MG63 (cell line): ENCODE results near the gene DEK. TPM values are rescaled to one million over a fixed set of nuclear protein-coding genes. Genes with fewer than 3 reads are reported as not detected.

Experiments used
- DNase-seq: peaks from one replicate; pipeline ENCODE4 v3.0.0-alpha.2; 2020
- H3K27me3 ChIP-seq: fragments of 250-450 bp; sonication (Bioruptor Pico); 2 replicates; pipeline ENCODE4 v1.5.1; 2020; ENCODE audit warnings: mild to moderate bottlenecking, moderate library complexity
- H3K36me3 ChIP-seq: fragments of 250-450 bp; sonication (Bioruptor Pico); 2 replicates; pipeline ENCODE4 v1.5.1; 2020; ENCODE audit warnings: mild to moderate bottlenecking, moderate library complexity
- H3K4me3 ChIP-seq: fragments of 250-450 bp; sonication (Bioruptor Pico); 2 replicates; pipeline ENCODE4 v1.5.1; 2020; ENCODE audit warnings: mild to moderate bottlenecking, moderate library complexity
- H3K9me3 ChIP-seq: fragments of 250-450 bp; sonication (Bioruptor Pico); 2 replicates; pipeline ENCODE4 v1.5.1; 2020; ENCODE audit warnings: mild to moderate bottlenecking, moderate library complexity
- total RNA-seq: library from RNA; depleted of rRNA; stranded (reverse); fragments of >200 nt; shearing (Covaris generic); gene quantifications from 2 replicates; pipeline ENCODE4 v1.2.3, GENCODE V29; 2014; ENCODE audit warnings: low replicate concordance

DEK gene
- total RNA-seq, 1 experiment from 2014 or later = 86.4 TPM

DNA sequence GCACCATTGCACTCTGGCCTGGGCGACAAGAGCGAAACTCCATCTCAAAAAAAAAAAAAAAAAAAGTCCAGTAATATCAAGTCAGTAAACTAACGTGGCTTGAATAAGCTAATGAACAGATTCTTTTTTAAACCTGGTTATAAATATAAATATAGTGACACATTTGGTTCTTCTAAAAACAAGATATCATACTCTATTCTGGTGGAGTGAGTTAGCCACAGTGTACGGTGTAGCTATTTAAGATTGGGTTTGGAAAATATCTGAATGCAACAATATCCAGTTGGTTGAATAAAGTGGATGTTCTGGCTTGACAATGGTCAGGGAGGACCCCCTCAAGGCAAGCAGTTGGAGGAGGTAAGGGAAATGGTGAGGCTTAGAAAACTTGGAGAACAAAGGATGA is 5.9 kb upstream of the DEK start:
- H3K9me3 ChIP-seq = no peaks in the 10 kb centered on the region
- DNase-seq = no peak
- no peaks in the 10 kb centered on the region for H3K36me3 ChIP-seq
- no peaks in the 10 kb centered on the region for H3K27me3 ChIP-seq
- no peak overlapping the region for H3K4me3 ChIP-seq

DNA sequence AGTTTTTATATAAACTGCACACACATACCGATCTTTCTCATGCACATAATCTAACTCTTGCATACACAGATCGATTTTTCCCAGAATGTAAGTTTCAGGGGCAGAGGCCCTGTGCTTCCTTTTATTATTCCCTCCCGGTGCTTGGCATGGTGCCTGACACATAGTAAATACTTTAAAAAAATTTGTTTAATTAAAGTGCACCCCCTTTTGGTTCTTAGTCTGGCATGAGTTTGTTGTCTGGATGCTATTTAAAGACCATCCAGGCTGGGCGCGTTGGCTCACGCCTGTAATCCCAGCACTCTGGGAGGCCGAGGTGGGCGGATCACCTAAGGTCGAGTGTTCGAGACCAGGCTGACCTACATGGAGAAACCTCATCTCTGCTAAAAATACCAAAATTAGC is 5.4 kb upstream of the DEK start:
- no peak for DNase-seq
- Histone ChIP-seq H3K4me3 (no peak overlapping the region), H3K36me3 (no peaks in the 10 kb centered on the region), H3K27me3 (no peaks in the 10 kb centered on the region), H3K9me3 (no peaks in the 10 kb centered on the region)

DNA sequence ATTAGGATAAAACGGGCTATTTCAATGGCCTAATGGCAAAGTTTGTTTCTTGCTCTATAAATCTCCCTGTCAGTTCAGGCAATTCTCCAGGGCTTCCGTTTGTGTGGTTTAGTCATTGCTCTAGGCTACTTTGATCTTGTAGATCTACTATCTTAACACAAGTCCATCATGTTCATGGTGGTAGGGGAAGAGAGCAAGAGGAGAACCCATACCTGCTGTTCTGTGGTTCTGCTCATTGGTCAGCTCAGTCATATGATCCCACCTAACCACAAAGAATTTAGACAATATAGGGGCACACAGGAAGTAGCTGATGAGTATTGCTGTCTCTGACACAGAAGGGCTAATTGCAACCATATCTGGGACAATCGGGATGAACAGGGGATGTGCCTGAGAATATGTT is 4.9 kb upstream of the DEK start:
- no peak overlapping the region for H3K4me3 ChIP-seq
- no peaks in the 10 kb centered on the region for H3K27me3 ChIP-seq
- H3K36me3 ChIP-seq = no peaks in the 10 kb centered on the region
- no peaks in the 10 kb centered on the region for H3K9me3 ChIP-seq
- no peak for DNase-seq

DNA sequence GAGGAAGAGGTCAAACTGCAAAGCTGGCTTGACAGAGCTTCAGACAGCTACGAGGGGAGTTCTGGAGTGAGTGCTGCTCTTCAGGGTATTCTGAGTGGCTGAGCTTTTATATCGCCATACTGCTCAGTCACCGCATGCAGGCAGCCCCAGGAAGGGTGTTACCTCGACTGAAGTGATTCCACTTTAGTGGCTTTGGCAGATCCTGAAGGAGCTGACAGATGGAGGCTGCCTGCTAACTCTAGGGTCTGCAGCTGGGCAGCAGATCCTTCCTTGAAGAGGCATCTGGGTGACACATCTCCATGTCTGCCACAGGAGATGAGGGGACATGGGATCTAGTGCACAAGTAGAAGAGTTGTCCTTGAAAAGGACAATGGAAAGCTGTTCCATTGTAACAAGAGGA is 3.7 kb upstream of the DEK start:
- no peak for DNase-seq
- Histone ChIP-seq H3K36me3 (peaks cover 2% of the 10 kb centered on the region), H3K27me3 (no peaks in the 10 kb centered on the region), H3K4me3 (no peak overlapping the region), H3K9me3 (no peaks in the 10 kb centered on the region)

DNA sequence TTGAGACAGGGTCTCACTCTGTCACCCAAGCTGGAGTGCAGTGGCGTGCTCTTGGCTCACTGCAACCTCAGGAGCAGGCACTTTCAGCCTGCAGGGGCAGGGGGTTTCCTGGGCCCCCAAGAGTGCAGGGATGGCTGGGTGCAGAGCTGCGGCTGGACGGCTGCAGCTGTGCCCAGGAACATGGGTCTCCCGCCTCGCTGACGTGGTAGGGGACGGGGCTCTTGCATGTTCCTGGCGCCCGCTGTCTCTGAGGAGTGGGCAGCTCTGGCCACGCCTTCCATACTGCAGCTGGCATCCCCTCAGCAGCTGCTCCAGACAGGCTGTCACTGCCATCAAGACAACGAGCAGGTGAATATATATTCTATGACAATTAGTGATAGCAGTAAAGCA is 2.2 kb upstream of the DEK start:
- Histone ChIP-seq H3K4me3 (no peak overlapping the region), H3K36me3 (peaks cover 15% of the 10 kb centered on the region), H3K27me3 (no peaks in the 10 kb centered on the region), H3K9me3 (no peaks in the 10 kb centered on the region)
- DNase-seq = no peak

DNA sequence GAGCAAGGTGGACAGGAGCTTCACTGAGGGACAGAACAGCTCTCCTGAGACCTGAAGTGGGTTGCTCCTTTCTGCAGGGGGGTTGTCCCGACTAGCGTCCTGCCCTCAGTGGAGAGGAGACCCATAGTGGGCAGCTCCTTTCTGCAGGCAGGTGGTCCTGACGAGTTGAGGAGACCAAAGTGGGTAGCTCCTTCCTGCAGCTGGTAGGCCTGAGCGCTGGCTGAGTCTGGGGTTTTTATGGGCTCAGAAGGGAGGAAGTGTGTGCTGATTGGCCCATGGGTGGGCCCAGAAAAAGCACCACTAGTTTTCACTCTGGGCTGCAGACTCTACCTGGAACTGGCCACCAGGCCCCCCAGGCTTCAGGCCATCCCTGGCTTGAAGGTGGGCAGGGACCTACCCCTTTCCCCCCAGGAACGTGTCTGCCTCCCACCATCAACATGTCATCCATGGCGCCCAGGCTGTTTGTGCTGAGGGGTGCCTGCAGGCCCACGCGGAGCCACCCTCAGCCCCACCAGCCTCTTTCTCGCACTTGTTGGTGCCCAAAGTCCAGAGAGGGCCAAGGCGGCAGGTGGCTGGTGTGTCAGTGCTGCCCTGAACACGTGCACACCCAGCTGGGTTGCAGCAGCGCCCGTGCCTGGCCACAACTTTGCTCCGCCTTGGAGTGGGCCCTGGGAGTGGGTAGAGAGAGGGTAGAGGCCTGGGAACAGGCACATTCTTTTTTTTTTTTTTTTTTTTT is 1.6 kb upstream of the DEK start:
- DNase-seq = no peak
- Histone ChIP-seq H3K9me3 (no peaks in the 10 kb centered on the region), H3K4me3 (no peak overlapping the region), H3K36me3 (peaks cover 16% of the 10 kb centered on the region), H3K27me3 (no peaks in the 10 kb centered on the region)

DNA sequence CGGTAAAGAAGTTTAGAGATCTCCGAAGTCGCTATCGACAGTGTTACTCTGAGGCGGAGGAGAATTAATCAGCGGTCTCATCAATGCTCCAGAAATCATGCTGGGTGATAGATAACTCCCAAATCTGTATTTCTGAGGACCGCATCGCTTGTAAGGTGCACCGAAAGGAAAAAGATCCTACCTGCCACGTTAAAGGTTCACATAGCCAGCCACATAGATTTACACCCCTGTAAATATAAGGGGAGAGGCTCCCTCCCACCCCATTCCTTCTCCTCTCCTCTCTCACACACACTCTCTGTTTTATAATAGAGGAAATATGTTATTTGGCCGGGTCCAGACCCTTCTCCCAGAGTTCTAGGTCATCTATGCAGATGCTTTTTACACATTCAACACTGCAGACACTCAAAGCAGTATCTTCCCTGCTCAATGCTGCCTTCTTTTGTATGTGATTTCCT is 620 bp upstream of the DEK start:
- Histone ChIP-seq H3K9me3 (no peaks in the 10 kb centered on the region), H3K27me3 (no peaks in the 10 kb centered on the region), H3K4me3 (peak overlapping the region; percentile 85), H3K36me3 (peaks cover 16% of the 10 kb centered on the region)
- DNase-seq = no peak

DNA sequence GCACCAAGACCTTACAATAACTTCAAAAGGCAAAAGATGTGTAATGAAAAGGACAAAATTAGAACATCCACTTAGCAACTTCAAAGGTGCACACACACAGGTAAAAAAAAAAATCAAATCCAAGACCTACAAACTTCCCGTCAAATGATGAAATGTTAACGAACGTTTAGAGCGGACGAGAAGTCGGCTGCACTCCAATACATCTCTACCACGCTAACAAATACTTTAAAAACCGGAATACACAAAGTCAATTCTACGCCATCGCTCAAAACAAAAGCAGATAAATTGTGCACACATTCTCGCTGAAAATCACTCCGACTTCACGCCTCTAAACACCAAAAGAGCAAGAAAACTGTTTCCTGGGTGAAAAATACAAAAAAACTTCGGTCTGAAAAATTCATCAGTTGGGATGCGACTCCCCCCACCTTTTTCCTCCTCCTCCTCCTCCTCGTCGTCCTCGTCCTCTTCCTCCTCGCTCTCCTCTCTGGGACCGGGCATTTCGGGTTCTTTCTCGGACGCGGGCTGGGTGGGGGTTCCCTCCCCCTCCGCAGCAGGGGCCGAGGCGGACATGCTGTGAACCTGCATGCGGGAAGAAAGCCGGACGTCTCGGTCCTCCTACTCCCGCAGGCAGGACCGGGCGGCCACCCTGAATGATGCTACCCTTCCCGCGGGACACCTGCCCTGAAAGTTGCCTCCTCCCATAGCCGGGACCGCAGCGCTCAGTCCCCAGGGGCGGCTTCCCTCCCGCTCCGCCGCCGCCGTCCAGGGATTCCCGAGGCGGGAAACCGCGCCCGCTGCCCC is 712 bp downstream of the DEK start:
- Histone ChIP-seq H3K9me3 (no peaks in the 10 kb centered on the region), H3K36me3 (peaks cover 24% of the 10 kb centered on the region), H3K27me3 (no peaks in the 10 kb centered on the region), H3K4me3 (peak overlapping the region; percentile 85)
- peak; percentile 40 for DNase-seq

DNA sequence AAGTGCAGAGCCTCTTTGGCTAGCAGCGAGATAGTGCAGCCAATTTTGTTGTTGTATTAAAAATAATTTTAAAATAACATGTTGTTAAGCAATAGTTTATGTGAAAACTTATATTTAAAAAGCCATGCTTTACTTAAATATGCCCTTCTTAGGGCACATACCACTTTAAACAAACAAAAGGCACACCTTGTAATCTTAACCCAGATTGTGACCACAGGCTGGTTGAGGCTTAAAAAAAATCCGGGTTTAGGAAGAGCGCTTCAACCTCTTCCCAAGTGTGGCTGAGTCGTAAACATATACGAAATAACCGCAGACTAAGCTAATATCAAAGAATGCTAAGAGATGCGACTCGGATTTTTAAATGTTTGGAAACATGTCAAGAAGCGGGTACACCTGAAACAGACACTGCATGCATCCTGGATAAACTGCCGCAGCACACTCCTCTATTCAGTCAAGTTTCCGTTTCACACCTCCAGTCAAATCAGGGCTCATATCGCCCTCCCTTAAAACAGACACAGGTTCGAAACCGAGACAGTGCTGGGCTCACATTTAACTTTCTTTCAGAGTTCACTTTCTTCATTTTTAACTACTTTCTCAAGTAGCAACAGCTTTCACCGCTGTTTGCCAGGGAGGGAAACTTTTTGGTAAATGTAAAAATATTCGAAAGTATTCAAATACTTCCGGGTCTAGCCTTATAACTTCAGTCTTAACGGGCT is 1.5 kb downstream of the DEK start:
- H3K4me3 ChIP-seq = peak overlapping the region; percentile 85
- no peaks in the 10 kb centered on the region for H3K9me3 ChIP-seq
- H3K27me3 ChIP-seq = no peaks in the 10 kb centered on the region
- peaks cover 29% of the 10 kb centered on the region for H3K36me3 ChIP-seq
- DNase-seq = no peak

DNA sequence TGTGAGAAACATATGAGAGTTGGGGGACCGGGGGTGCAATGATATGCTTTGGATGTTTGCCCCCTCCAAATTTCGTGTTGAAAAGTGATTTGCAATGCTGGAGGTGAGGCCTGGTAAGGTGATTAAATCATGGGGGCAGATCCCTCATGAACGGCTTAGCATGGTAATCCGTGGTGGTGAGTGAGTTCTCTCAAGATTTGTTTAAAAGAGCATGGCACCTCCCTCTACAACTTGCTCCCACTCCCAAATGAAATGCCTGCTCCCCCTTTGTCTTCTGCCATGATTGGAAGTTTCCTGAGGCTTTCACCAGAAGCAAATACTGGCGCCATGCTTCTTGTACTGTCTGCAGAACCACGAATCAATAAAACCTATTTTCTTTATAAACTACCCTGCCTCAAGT is 2.5 kb downstream of the DEK start:
- H3K4me3 ChIP-seq = peak overlapping the region; percentile 85
- no peaks in the 10 kb centered on the region for H3K27me3 ChIP-seq
- H3K9me3 ChIP-seq = no peaks in the 10 kb centered on the region
- peaks cover 39% of the 10 kb centered on the region for H3K36me3 ChIP-seq
- no peak for DNase-seq

DNA sequence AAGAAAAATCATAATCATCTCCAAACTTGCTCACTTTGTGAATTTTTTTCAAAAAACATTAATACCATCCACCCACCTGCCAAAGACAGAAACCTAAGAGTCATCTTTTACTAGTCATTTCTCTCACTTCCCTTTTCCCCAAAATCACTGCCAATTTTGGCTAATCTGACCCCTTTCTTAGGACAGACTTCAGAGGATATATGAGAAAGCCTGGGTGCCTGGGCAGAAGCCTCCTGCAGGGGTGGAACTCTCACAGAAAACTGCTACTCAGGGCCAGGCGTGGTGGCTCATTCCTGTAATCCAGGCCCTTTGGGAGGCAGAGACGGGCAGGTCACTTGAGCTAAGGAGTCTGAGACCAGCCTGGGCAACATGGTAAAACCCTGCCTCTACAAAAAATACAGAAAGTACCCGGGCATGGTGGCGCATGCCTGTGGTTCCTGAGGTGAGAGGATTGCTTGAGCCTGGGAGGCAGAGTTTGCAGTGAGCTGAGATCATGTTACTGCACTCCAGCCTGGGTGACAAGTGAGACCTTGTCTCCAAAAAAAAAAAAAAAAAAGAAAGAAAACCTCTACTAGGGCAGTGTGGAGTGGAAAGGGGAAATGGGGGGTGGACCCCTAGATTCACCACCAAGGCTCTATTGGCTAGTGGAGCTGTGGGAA is 3.8 kb downstream of the DEK start:
- peaks cover 52% of the 10 kb centered on the region for H3K36me3 ChIP-seq
- no peaks in the 10 kb centered on the region for H3K9me3 ChIP-seq
- no peaks in the 10 kb centered on the region for H3K27me3 ChIP-seq
- no peak overlapping the region for H3K4me3 ChIP-seq
- peak; percentile 55 for DNase-seq

DNA sequence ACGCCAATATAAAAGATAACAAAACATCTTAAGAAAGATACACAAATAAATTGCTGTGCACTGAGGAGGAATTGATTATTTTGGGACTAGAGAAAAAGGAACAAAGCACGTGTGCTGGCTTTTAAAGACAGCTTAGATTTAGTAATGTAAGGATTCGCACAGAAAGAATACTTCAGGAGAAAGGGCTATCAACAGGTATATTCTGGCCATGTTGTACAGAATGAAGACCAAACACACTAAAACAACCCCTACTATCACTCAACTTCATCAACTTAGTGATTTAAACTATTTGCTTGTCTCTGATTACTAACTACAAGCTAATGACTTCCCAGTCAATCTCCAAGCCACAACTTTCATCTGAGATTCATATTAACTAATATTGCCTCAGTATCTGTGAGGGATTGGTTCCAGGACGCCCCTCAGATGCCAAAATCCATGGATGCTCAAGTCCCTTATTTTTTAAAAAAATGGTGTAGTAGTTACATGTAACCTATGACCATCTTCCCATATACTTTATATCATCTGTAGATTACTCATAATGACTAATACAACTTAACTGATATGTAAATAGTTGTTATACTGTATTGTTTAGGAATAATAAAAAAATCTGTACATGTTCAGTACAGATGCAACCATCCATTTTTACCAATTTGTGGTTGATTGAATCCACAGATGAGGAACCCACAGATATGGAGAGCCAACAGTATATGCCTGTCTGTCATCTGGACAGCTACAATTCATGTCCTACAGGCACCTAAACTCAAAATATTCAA is 4.5 kb downstream of the DEK start:
- peaks cover 59% of the 10 kb centered on the region for H3K36me3 ChIP-seq
- H3K27me3 ChIP-seq = no peaks in the 10 kb centered on the region
- H3K9me3 ChIP-seq = no peaks in the 10 kb centered on the region
- DNase-seq = no peak
- no peak overlapping the region for H3K4me3 ChIP-seq

DNA sequence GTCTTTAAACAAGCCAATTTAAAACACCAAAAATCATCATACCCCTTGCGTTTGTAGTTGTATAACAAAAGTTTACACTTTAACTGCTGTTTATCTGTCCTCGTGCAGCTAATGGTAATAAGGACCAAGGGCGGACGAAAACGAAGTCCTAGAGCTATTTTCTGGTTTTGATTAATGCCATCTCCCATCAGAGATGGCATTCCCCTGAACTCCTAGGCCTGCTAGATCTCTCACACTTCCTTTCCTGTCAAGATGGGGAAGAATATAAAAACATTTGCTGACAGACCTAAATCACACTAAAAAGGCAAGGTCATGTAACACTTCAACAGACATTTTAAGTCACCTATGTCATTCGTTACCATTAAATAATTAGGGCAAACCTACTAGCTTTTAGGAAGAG is 9.5 kb downstream of the DEK start:
- Histone ChIP-seq H3K9me3 (no peaks in the 10 kb centered on the region), H3K36me3 (peaks cover 81% of the 10 kb centered on the region), H3K4me3 (no peak overlapping the region), H3K27me3 (no peaks in the 10 kb centered on the region)
- DNase-seq = no peak

DNA sequence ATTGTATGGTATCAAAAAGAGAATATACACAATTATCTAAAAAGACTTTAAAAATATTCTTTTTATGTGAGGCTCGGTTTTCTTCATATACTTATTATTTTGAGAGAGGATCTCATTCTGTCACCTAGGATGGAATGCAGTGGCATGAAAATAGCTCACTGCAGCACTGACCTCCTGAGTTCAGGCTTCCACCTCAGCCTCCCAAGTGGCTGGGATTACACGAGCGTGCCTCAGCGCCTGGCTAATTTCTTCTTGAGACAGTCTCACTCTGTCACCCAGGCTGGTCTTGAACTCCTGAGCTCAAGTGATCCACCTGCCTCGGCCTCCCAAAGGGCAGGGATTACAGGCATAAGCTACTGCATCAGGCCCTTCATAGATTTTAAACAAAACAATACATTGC is 10.7 kb downstream of the DEK start:
- Histone ChIP-seq H3K9me3 (no peaks in the 10 kb centered on the region), H3K4me3 (no peak overlapping the region), H3K36me3 (peaks cover 86% of the 10 kb centered on the region), H3K27me3 (no peaks in the 10 kb centered on the region)
- DNase-seq = no peak

DNA sequence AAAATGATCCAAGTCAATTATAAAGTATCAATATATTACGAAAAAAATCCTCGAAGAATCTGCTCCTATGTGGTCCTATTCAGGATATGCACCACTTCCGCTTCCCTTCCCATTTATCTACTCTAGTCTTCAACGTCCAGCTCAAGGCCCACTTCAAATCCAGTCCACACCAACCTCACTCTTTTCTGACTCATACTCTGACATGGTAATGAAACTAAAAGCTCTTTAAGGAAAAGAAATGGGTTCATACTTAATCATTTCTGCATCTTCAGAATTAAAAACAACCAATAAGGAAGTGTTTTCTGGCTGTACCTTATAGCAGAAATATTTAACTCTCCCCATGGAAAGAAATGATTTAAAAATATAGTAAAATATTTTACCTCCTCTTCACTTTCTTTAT is 15.1 kb downstream of the DEK start:
- no peak for DNase-seq
- no peak overlapping the region for H3K4me3 ChIP-seq
- H3K27me3 ChIP-seq = no peaks in the 10 kb centered on the region
- H3K36me3 ChIP-seq = peaks cover 87% of the 10 kb centered on the region
- no peaks in the 10 kb centered on the region for H3K9me3 ChIP-seq

DNA sequence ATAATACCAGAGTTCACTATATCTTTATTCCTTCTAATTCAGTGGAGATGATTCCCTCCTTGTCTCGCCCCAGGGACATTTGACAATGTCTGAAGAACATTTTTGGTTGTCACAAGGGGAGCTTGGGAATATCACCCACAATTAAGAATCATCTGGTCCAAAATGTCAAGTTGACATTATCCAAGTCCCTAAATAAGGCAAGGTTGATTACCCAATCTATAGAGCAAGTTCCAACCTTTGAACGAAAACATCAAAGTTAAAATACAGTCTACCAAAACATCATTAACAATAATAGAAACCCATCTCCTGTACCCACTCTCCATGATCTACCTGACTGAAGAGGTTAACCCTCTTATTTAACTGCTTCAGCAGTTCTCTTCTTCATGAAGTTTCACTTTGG is 15.6 kb downstream of the DEK start:
- no peak for DNase-seq
- Histone ChIP-seq H3K4me3 (no peak overlapping the region), H3K27me3 (no peaks in the 10 kb centered on the region), H3K9me3 (no peaks in the 10 kb centered on the region), H3K36me3 (peaks cover 88% of the 10 kb centered on the region)
